SKM-1 (cell line): ENCODE data around the gene RFTN1.
"Not testable (repeated sequence)": the region's sequence is repeated elsewhere in the genome, so short reads cannot be mapped to it uniquely, and the experiment has no call there.

ENCODE experiments used
- DNase-seq: peaks from one replicate; lab custom pipeline; 2025; ENCODE audit not compliant: unreplicated experiment; lab: John Stamatoyannopoulos, UW

Gene RFTN1

DNA sequence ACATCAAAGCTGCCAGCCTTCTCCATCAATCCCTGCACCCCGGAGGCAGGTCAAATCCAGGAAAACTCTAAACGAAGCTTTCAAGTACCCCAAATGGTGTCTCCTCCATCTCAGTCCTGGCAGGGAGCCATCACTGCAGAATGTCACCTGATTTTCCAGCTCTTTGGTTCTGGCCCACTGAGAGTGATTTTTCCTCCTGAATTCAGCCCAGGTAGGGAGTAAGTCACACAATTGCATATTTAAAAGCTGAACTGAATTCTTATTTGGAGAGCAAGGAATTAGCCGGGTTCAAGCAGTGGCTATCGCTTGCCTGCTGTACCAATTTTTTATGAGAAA lies 5.3 kb downstream of the RFTN1 start:
- no peak for DNase-seq

DNA sequence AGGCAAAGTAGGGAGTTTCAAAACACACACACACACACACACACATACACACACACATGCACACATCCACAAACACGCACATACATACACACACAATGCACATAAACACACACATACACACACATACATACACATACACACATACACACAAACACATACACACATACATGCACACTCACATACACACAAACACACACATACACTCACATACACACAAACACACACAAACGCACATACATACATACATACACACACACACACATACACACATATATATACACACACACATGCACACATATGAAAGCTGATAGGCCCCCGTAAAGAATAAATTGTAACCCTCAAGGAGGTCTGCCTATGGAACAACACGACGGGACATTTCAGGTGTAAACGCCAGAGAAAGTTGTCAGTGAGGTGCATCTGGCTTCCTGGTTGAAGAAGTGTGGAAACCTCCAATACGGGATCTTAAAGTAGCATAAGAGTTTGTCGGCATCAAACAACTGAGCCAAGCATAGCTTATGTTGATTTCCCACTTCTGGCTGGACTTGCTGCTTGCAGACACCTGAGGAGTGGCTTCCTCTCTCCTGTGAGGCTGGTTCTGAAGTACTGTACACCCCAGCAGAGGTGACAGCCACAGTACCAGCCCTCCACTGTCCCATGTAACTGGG lies 5.8 kb downstream of the RFTN1 start:
- no peak for DNase-seq

DNA sequence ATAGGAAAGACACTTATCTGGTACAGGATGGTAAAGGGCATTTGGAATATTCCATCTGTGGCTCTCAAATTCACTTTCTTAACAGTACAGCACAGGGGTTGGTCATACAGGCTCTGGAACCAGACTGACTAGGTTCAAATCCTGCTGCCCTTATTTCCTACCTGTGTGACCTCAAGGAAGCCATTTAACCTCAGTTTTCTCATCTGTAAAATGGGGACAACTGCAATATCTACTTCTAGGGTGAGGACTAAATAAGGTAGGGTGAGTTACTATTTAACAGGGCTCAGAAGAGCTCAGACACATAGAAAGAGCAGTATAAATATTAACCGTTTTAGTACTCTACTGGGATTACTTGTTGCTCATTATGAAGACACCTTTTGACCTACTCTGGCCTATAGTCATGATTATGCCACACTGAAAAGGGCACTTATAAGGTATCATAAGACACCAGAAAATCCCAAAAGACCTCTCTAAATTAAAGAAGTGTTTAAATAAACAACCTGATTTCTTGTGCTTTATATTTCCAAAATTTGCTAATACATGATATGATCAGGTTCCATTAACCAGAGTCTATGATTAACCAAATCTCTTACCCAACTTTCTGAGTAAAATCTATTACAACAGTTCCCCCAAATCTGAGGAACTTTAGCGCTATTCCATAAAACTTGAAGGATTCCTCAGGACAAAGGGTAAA lies 6.5 kb downstream of the RFTN1 start:
- DNase-seq, result no peak

DNA sequence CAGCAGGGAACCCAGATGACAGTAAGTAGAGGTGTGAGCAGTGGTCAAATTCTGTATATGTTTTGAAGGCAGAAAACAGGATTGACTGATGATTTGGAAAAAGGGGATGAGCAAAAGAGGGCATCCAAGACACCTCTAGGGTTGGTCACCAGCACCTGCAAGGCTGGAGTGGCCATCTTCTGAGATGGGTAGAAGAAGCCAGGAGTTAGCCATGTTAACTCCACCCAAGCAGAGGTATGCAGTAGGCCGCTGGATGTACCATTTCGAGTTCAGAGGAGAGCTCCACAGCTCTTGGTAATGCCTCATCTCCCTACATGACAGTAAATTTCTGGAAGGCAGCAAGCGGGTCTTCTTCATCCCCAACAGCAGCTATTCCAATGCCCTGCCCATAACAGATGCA lies 7.0 kb downstream of the RFTN1 start:
- no peak for DNase-seq

DNA sequence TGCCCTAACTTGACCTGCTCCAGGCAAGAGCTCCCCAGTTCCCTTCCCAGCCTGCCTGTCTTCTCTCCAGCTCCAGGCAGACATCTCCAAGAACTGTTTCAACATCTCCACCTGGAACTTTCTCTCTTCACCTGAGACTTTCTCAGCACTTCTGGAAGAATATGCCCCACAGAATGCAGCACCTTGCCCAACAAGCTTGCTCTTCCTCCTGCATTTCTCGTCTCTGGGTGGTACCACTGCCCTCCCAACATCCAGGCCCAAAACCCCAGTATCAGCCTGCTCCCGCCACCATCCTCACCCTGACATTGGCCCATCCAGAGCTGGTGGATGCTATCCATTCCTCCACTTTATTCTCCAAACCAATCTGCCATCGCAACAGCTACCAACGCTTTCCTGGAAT lies 8.8 kb downstream of the RFTN1 start:
- no peak for DNase-seq

DNA sequence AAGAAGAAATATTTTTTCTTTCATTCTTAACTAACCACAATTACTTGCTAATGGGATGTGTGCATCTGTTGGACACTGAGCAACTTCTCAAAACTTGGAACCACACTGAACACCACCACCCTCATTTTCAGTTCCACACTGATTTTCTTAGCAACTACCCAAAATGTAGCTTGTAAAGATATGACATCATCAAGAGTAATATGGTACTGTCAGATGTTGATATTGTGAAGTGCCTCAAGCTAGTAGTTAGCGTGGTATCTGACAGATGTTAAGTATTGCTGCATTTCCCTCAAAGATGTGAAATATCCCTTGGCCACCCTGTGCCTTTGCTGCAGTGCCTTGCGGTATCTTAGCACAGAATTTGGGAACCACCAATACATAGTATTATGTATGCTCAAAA lies 9.3 kb downstream of the RFTN1 start:
- DNase-seq, result no peak

DNA sequence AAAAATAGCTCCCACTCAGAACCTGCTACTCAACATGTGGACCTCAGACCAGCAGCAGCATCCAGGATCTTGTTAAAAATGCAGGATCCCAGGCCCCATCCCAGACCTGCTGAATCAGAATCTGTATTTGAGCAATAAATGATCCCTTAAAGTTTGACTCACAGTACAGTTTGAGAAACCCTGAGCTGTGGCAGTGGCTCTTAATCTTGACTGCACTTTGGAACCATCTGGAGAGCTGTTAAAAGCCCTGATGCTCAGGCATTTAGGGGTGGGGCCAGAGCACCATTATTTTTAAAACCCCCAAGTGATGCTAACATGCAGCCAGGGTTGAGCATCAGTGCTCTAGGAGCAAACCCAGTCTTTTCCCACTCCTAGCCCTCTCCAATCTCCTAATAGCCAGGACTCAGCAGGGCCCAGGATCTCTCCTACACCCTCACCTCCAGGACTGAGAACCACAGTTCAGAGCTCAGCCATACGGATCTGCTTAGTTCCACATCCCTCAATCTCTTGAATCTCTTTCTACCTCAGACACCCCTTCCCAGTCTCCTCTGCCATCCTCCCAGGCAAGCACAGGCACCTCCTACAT lies 10.2 kb downstream of the RFTN1 start:
- no peak for DNase-seq

DNA sequence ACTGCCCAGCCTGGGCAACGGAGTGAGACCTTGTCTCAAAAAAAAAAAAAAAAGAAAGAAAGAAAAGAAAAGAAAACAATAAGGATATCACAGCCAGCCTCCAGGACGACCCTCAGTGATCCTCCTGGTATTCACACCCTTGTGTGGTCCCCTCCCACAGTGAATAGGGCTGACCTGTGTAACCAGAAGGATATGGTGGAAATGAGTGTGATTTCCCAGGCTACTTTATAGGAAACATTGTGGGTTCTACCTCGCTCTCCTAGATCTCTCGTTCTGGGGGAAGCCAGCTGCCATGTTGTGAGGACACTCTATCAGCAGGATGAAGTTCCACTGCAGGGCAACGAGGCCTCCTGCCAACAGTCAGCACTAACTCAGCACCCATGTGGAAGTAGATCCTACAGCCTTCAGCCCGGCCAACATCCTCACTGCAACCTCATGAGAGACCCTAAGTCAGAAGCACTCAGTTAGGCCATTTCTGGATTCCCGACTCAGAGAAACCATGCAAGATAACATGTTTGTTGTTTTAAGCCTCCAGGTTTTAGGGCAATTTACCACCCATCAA lies 11.1 kb downstream of the RFTN1 start:
- no peak for DNase-seq

DNA sequence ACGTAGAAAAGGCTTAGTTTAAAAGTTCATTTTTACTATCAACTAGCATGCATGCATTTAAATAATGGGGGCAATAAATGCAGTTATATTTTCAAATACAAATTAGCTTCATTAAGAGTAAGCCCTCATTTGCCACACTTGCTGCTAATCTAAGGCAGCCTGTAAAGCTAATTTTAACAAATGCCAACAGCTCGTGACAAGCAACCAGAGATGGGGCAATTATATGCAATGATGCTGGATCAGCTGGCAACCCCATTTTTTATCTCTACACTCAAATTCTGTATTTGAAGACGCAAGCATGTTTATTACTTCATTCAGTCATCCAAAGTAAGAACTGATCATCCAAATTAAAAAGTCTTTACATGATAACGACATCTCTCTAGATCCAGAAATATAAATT lies 12.1 kb downstream of the RFTN1 start:
- no peak for DNase-seq

DNA sequence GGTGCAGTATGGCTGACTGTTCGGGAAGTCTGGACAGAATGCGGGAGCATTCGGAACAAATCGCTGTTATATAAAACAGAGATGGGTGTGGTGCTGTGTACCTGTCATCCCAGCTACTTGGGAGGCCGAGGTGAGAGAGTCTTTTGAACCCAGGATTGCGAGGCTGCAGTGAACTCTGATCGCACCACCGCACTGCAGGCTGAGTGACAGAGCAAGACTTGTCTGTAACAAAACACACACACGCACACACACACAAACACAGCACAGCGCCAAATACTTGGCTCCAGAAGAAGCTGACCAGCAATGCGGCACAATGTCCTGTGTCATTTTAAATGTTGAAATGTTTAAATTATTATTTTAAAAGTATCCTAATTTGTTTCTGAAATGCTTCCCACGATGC lies 12.6 kb downstream of the RFTN1 start:
- no peak for DNase-seq

DNA sequence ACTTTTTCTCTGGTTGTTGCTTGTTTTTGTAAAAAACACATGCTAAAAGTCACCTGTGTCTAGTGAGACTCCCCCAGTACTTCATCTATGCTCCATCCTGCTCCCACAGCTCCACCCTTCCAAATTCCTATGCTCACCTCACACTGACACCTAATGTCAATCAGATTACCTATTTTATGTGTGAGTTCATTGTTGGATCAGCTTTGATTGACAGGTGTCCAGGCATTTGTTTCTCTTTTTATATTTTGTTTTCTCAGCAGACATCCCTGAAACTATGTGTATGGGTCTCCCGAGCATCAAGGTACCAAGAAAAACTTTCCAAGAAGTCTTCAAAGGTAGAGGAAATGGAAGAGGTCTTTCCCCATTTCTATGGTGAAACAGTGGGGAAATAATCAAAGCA lies 13.4 kb downstream of the RFTN1 start:
- DNase-seq, result no peak

DNA sequence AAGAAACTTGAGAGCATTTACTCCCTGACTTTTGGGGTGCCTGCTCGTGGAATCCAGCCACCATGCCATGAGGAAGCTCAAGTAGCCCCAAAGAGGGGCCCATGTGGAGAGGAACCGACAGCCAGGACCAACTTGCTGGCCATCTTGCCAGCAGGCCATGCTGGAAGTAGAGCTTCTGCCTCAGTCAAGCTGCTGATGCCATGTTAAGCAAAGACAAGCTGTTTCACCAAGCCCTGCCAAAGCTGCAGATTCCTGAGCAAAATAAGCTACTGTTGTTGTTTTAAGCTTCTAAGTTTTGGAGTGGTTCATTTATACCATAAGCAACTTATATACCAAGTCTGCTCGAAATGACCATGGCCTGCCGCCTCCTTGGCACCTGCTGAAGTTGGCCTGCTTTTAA lies 14.1 kb downstream of the RFTN1 start:
- DNase-seq, result no peak

DNA sequence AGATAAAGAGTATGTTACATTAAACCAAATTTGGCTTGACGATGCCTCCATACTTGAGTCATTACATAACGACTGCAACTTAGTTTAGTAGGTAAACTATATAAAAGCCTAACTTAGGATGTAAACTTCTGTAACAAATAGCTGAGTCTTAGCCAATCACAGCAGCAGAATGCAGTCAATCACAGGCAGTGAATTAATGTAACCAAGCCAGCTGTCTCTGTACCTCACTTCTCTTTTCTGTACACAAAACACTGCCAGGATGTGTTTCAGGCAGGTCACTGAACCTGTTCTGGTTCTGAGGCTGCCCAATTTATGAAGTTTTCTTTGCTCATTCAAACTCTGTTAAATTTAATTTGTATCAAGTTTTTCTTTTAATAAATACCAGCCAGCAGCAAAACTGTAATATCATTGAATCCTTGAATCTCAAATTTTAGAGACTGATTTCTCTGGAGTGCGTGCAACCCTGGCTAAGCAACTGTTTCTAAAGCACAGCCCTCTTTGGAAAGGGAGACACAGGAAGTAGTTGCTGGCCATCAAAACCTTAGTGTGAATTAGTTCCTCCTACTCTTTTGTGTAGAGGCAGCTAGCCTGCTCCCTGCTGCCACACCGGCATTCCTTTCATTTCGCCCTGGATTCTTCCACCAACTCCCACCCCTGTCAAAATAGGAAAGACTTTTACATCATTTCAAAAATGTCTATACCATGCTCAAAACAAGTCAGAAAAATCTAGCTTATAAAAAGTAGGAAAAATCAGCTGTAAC lies 15.2 kb downstream of the RFTN1 start:
- no peak for DNase-seq

DNA sequence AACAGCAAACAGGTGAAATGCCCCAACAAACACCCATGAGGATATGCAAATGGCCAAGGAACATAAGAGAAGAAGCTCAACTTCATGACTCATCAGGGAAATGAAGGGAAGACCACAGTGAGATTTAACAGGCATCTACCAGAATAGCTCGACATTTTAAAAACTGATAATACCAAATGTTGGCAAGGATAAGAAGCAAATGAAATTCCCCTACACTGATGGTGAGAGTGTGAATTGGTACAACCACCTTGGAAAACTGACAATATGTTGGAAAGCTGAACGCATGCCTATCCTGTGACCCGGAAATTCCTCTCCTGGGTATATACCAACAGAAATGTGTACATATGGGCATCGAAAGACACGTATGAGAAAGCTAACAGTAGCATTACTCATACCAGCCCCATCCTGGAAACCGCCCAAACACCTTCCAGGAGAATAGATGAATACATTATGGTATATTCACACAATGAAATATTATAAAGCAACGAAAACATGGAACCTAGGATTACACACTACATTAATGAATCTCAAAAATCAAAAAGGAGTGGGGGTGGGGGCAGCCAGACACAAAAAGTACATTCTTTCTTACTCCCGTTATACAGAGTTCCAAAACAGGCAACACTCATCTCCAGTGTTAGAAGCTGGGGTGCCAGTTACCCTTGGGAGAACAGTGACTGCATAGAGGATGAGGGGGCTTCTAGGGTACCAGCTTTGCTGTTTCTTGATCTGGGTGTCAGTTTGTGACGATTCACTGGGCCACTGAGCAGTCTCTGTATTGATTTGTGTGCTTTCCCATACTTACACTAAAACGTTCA lies 16.9 kb downstream of the RFTN1 start:
- DNase-seq, result no peak

DNA sequence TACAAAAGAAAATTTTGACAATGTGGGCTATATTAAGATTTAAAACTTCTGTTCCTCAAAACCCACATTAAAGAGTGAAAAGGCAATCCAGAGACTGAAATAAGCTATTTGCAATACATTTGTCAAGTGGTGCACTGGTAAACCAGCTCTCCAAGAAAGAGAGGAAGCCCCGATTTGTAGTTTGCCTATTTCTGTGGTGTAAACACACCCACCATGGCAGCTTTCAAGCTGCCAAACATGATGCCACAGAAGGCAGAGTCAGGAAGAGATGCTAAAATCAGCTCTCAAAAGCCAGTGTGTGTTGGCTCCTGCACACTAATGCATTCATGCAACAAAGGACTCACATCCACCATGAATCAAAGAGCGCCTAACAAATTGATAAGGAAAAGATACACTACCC lies 17.5 kb downstream of the RFTN1 start:
- DNase-seq, result no peak

DNA sequence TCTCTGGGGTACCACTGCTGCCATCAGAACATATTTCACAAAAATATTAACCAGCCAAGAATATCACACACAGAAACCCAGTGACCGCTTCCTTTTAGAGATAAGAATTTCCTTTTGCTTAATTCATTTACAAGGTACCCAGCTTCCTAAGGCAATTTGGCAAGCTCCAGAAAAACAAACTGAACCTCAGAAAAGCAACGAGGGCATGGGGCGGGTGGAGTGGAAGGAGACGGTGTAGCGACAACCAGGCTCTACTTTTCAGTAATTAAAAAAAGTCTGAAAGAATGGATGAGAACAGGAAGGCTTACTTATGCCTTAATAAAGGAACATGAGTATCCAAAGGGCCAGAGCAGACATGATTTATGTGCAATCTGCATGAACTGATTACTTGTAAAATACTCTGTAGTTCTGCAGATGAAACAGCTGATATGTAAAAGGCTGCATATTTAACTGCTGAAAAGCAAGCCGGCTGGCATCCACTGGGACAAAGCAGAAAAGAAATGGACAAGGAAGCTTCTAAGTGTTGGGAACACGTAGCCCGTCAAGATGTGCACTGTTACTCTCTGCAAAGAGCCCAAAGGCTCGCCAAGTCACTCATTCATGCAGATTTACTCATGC lies 18.6 kb downstream of the RFTN1 start:
- DNase-seq, result no peak

DNA sequence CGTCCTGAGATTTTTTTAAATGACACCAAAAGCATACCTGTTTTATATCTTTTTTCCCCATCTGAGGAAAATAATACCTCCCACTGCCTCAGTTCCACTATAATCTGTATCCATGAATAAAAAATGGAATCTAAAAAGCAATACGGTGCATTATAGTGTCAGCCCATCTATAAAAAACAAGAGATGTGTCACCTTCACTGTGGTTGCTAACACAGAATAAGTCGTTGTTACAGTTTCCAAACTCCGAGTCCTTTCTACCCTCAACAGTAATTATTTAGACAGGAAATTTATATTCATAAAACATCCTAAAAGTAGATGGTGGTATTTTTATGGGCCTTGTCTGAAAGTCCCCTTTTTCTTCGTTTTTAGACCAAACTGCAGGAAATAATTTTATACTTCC lies 19.4 kb downstream of the RFTN1 start:
- DNase-seq, result no peak

DNA sequence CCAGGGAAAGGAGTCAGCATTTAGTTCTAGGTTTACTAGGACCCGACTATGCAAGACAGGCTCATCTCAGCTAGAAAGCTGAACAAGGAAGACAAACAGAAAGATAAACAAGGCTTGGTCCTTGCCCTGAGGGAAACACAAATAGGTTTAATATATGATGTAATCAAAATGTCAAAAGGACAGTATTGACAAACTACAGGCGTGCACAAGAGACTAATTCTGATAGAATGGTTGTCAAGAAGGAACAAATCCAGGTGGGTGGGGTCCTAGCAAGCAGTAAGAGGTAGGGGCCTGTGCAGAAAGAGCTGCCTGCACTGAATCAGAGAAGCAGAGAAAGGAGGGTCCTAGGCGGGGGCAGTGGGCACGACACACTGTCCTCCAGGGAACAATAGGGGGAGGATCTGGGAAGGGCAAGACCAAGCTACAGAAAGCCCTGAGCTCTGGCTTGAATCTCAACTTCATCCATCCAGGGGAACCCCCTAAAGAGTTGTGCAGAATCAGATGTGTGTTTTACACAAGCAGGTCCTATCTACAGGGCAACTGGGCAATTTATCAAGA lies 23.4 kb downstream of the RFTN1 start:
- DNase-seq, result no peak

DNA sequence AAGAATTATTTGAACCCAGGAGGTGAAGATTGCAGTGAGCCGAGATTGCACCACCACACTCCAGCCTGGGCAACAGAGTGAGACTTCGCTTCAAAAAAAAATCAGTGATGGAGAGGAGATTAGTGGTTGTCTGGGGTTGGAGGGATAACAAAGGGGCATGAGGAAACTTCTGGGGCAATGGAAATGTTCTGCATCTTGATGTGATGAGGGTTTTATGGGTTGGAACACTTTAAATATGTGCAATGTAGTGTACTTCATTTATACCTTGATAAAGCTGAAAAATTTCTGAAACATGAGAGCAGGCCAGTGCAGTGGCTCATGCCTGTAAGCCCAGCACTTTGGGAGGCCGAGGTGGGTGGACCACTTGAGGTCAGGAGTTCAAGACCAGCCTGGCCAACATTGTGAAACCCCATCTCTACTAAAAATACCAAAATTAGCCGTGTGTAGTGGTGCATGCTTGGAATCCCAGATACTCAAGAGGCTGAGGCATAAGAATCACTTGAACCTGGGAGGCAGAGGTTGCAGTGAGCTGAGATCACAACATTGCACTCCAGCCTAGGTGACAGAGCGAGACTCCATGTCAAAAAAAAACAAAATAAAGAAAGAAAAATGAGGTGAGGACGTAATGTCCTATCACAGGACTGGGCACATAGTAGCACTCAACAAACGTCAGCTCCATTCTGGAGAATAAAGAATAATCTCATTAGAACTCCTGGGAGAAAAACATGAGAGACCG lies 24.0 kb downstream of the RFTN1 start:
- DNase-seq, result not testable (repeated sequence)
